OCI-LY7 (cell line): ENCODE results near the gene QRFP.

Source experiments
- EZH2phosphoT487 ChIP-seq: fragments of 200-600 bp; sonication (generic); IDR thresholded peaks from 2 replicates; pipeline ENCODE4 v1.6.1; 2018; ENCODE audit warnings: low read depth, borderline replicate concordance, mild to moderate bottlenecking, mixed run types, antibody characterized with exemption, low read length, moderate library complexity, mixed read lengths
- TF ChIP-seq, protein P1 (sequence below): fragments of 200-600 bp; sonication (generic); conservative IDR thresholded peaks from 2 replicates; pipeline ENCODE4 v1.5.1; 2014; ENCODE audit warnings: mild to moderate bottlenecking, antibody characterized with exemption, low read length, moderate library complexity, mixed read lengths

DNA sequence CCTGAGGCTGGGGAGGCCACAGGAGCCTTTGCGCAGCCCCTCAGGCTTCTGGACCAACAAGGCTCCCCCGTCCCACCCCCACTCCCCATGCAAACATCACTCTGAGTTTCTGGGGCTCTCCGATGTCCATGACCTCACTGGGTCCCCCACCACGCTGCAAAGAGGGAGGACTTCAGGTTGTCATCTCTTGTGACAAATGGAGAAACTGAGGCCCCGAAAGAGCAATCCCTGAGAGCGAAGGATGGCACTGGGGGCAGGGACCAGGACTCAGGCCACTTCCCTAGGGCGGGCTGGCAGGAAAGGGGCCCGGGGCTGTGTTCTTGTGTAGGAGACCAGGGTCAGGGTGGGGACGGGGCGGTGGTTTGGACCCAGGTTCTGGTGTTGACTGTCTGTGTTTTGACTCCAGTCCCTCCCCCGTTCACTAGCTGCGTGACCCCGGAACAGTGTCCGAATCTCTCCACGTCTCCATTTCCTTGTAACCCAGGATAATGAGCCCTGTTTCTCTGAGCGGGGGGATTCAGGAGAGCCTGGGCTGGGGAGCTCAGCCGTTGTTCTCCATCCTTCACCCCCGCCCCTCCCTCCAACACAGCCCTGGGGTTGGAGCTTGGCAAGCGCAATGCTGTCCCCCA lies 28.6 kb upstream of the QRFP start:
- TF ChIP-seq, protein P1, sequence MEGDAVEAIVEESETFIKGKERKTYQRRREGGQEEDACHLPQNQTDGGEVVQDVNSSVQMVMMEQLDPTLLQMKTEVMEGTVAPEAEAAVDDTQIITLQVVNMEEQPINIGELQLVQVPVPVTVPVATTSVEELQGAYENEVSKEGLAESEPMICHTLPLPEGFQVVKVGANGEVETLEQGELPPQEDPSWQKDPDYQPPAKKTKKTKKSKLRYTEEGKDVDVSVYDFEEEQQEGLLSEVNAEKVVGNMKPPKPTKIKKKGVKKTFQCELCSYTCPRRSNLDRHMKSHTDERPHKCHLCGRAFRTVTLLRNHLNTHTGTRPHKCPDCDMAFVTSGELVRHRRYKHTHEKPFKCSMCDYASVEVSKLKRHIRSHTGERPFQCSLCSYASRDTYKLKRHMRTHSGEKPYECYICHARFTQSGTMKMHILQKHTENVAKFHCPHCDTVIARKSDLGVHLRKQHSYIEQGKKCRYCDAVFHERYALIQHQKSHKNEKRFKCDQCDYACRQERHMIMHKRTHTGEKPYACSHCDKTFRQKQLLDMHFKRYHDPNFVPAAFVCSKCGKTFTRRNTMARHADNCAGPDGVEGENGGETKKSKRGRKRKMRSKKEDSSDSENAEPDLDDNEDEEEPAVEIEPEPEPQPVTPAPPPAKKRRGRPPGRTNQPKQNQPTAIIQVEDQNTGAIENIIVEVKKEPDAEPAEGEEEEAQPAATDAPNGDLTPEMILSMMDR = no peak
- no peak for TF ChIP-seq EZH2phosphoT487
